ENCODE results near the gene ITPKB.

ITPKB gene

GRCh38 chr1:226704169-226704937, 34.7 kb downstream of the ITPKB start:
- DNase-seq (ENCODE audit: low read depth in 2 of 2) = no peak

DNA sequence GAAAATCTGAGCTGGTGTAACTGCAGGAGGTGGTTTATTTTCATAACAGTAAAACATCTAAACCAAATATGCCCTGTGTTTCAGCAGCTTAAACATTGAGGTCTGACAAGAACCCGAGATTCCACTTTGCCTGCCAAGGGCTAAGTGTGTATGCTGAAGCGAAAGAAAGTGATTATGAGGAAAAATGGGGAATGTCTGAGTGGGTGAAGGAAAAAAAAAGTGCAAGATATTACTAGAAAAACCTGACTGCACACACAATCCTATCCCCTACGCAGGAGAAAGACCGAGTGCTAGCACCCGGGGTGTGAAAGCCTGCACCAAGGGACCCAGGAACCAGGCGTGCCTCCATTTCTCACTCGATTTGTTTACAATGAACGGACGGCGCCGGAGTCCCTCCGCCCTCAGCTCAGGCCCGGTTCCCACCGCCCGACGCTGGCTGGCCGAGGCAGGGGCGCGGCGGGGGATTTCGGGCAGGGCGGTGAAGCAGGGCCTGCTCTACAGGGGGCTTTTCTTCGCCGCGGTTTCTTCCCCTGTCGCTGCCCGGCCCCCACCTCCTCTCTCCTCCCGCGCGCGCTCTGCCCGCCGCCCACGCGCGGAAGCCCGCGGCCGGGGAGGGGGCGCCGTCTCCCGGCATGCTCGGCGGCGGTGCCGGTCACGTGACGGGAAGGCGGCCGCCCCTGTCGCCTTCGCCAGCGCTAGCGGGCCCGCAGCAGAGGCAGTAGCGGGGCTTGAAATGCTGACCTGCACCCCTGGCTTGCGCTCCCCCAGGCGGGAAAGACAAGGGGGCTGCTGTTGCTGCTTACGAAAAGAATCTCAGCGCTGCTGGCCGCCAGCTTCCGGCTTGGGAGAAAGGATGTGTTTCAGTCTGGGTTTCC, 35.9 kb downstream of the ITPKB start:
- peak; percentile 66 to 73 for DNase-seq (ENCODE audit: low read depth in 2 of 2)

DNA sequence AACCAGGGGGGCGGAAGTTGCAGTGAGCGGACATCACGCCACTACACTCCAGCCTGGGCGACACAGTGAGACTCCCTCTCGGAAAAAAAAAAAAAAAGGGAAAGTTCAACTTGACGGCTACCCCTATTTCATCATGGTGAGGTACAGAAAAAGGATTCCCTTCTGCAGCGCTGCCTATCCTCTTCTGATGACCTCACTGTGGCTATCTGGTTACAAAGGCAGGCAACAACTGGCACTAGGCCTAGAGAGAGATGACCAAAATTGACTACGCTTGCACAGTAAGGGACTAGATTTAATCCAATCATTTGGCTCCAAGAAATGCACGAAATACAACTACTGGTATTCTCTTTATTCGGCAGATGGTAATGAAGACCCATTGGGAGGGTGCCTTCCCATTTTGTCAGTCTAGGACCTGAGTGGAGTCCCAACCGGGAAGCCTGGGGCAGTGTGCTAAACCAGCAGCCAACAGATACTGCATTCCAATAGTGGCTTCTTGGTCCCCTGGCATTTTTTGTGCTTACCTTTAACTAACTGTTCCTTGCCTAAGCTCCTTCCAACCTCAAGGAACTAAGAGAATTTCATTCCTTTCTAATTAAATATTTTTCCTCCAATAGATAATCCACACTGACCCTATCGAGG, 36.6 kb downstream of the ITPKB start:
- DNase-seq (ENCODE audit: low read depth in 2 of 2) = no peak

GRCh38 chr1:226700861-226701260, 38.2 kb downstream of the ITPKB start:
- no peak for DNase-seq (ENCODE audit: low read depth in 2 of 2)

DNA sequence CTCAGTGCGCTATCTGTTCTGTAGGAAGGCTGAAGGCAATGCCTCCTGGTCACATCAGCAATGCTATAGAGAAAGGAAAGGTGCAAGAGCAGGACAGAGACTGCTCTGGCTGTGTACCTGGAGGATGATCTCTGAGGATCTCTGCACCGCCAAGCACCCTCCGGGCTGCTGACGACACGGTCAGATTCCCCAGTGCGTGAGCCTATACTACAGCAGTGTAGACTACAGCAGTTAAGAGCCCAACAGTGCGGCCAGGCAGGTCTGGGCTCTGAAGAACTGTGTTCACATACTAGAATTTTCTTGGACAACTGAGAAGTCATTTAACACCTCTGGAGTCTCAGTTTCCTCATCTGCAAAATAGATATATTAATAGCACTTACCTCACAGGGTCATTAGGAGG, 39.9 kb downstream of the ITPKB start:
- DNase-seq (ENCODE audit: low read depth in 2 of 2) = no peak

- no peak for DNase-seq (ENCODE audit: low read depth in 2 of 2)
These were observed 40.4 kb downstream of the ITPKB start for GRCh38 chr1:226698659-226699058.

DNA sequence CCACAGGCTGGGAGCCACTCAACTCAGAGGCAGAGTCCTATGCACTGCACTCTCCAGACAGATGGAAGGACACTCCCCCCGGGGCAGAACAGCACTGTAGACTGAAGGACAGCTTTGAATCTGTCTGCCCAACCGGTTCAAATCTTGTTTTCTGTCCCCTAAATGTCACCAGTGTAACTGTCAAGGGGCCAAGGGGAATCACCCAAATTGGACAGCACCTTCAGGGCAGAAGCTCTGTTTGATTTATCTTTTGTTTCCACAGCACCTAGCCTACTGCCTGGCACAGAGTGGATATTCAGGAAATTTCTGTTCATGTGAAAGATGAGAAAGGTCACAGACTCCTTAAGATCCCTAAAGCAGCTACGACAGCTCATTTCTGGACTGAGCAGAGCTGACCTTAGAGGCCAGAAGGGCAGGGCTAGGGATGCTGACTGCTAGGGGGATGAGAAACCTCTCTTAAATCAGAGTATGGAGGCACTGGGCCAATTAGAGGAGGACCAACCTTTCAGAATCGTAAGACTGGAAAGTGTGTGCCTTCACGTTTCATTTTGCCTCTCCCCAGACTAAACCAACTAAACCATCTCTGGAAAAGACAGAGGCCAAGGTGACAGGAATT, 41.0 kb downstream of the ITPKB start:
- DNase-seq (ENCODE audit: low read depth in 2 of 2) = no peak

GRCh38 chr1:226697151-226697928, 41.7 kb downstream of the ITPKB start:
- DNase-seq (ENCODE audit: low read depth in 2 of 2) = no peak

DNA sequence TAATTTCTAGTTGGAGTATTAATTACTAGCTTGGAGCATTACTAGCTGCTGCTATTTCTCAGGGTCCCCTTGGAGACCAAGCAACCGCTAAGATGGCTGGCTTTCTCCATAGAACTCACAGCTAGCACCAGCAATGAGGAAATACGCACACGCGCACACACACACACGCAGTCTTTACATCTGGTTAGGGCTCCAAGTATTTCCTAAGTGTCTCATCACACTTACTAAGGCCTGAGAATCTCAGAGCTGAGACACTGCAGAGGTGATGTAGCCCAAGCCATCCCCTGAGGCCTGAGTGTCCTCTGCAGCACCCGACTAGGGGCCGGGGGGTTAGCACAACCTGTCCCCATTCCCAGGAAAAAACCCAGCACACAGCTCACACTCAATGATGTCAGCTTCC, 42.5 kb downstream of the ITPKB start:
- no peak for DNase-seq (ENCODE audit: low read depth in 2 of 2)

GRCh38 chr1:226695335-226695900, 43.7 kb downstream of the ITPKB start:
- no peak for DNase-seq (ENCODE audit: low read depth in 2 of 2)

DNA sequence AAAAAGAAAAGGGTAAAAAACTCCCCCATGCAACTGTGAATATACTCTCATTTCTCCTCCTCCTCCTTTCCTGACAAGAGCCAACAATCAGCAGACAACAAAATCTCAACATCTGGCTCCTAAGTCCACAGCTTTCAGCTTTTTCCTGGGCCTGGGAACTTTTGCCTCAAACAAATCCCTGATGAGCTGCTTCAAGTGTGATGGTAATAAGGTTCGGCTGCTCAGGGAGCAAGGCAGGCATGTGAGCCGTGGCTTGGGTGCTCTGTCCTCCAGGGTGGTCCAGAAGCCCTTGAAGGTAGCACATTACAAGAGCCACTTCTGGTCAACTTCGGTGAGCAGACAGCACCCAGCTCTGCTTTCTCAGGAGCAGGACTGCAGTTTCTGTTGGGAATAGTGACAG, 46.3 kb downstream of the ITPKB start:
- DNase-seq (ENCODE audit: low read depth in 2 of 2) = no peak

DNA sequence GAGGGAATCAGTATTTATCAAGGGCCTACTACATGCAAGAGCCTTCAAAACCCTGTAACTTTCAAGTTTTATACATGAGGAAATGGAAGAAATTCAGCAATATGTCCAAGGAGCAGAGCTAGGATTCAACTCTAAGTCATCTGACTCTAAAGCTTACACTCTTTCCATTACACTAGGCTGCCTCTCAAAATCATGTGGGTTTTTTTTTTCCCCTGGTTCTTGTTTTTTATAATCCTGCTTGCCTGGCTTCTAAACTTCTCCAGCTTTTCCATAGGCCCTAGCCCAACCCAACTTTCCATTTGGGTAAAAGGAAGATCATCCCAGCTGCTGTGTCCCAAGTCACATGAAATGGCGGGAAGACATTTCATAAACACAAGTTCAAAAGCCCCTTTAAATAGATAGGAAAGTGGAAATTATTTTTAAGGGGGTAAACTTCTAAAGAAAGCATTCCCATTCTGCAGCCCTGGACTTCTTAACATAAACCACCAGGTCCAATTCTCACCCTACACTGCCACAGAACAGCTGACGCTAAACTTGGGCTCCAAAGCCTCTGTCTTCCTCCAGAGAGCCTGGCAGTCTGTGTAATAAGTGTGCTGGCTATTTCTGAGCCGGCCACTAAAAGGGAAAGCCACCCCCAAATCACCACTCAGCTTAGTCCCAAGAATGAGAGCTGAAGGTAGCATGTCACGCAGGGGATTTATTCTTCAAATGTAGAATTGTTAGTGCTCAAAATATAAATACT, 46.9 kb downstream of the ITPKB start:
- DNase-seq (ENCODE audit: low read depth in 2 of 2) = no peak

DNA sequence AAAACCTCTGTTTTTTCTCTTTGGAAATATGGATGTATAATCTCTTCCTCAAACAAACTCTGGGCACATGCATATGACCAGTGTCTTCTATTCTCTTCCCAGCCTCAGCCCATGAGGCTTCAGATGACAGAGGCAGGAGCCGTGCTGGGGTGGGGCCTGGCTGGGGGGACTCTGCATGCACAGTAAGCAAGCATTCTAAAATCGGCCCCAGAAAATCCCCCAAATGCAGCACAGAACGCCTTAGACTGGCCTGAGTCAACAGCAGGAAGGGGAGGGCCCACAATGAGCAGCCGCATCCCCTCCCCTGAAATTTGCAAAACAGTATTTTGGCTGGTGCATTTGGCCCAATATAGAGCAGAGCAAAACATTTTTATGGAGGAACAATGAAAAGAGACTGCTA, 47.8 kb downstream of the ITPKB start:
- no peak for DNase-seq (ENCODE audit: low read depth in 2 of 2)

DNA sequence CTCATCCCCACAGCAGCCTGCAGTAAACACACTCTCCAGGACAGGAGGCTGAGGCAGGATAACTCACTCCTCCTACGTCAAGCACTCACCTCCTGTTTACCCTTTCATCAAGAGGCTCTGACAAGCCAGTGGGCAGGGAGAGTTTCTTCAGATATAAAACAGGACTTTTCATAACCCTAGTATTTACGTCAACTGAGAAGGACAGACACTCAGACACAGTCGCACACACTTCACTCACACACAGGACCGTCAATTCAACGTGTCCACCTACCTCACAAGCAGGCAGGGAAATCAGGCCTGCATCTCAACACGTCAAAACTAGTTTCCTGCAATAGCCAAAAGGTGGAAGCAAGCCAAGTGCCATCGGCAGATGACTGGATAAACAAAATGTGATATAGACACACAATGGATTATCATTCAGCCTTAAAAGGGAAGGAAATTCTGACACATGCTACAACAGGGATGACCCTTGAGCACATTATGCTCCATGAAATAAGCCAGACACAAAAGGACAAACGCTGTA, 48.6 kb downstream of the ITPKB start:
- no peak for DNase-seq (ENCODE audit: low read depth in 2 of 2)

- no peak for DNase-seq (ENCODE audit: low read depth in 2 of 2)
These were observed 50.3 kb downstream of the ITPKB start for GRCh38 chr1:226688808-226689207.

DNA sequence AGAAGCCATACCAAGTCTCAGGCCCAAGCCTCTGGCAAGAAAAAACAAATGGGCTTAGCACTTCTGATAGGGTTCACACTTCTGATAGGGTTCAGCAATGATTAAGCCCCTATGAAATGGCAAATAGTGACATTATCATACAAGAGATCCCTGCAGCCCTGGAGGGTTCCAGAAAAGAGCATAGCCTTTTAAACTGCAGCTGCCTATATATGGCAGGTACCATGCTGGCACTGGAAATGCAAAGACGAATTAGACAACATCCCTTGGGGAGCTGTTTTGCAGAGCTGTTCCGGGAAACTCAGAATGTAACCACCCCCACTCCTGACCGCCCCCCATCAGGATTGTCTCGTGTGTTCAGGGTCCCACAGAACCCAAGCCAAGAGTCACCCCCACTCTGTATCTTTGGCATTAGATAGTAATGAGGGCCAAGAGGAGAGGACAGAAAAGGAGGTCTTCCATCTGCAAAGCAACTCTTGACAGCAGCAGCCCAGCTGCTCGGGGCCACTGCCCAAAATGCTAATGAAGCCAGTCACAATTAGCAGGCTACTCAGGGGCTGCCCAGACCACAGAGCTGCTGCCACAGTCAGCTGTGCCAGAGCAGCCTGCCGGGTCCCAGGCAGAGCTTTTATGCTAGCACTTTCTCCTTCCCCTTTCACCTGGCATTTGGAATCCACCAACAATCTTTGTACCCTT, 50.9 kb downstream of the ITPKB start:
- DNase-seq (ENCODE audit: low read depth in 2 of 2) = no peak

DNA sequence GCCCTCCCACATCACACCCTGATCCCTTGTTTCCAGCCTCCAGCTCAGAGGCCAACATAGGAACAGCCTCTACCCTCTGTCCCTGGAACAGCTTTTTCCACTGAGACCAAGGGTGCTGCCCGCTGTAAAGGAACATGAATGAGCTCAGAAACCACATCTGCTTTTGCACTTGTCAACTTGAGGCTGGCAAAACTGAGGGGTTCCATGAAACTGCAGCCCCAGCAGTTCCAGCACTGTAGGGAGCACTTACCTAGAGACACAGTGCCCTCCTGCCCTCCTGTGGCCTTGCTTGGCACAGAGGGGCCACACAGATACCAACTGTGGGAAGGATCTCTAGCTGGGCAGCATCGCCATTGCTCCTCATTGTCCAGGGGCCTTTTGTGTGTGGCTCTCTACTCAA, 51.7 kb downstream of the ITPKB start:
- DNase-seq (ENCODE audit: low read depth in 2 of 2) = no peak

DNA sequence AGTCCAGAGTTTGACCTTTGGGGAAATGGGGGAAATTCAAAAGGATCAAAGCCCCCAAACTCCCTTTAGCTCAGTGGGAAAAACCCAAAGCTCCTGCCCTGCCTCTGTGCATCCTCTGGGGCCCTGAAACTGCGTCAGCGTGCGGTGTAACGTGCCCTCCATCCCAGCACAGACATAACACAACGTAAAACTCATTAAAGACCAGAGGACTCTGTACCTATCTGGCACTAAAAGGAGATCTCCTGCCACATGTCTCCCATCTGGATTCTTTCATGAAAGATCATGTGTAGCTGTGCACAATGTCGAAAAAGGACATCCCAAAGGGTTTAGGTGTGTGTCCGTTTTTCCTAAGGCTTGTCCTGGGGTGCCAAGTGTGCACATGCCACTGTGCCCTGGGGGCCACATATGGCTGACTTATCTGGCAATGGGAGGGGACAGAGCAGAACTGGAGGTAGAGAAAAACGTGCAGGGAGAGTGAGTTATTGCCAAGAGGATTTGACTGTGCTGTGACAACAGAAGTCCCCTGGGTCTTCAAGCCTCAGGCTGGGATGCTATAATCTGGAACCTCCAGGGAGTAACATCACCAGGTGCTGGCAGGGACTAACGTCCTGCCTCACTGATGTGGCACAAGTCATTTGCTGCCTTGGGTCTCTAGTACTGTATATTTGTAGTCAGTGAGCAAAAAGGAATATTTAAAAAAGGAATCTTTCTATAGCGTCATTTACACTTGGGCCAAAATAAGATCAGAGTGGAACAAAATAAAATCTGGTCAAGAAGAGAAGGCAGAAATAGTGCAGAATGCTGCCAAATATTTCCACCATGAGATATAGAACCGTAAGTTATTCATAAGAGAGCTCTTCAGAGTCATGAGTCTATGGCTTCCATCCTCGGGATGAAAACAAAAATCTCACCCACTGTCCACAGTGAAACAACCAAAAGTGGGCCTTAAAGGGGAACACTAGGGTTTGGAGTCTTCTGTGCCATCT, 52.3 kb downstream of the ITPKB start:
- DNase-seq (ENCODE audit: low read depth in 2 of 2) = no peak
